GM23248 (cell line): ENCODE data around the gene TCAF1. TPM values are rescaled to one million over a fixed set of nuclear protein-coding genes. Genes with fewer than 3 reads are reported as not detected.

Experiments
- DNase-seq: peaks from one replicate; pipeline ENCODE4 v3.0.0-alpha.2; 2015
- H2AFZ ChIP-seq: fragments of 200-600 bp; sonication (generic); 2 replicates; pipeline ENCODE4 v1.6.1; 2016; ENCODE audit warnings: antibody characterized with exemption
- H3F3A ChIP-seq: fragments of 200-600 bp; sonication (generic); 2 replicates; pipeline ENCODE4 v1.6.1; 2016; ENCODE audit warnings: mild to moderate bottlenecking, antibody characterized with exemption, mixed run types; ENCODE audit not compliant: insufficient read depth
- H3K27ac ChIP-seq: fragments of 200-600 bp; sonication (generic); 2 replicates; pipeline ENCODE4 v1.5.1; 2016; ENCODE audit warnings: mild to moderate bottlenecking
- H3K27me3 ChIP-seq: fragments of 200-600 bp; sonication (generic); replicated peaks from 2 replicates; pipeline ENCODE4 v1.6.1; 2016; ENCODE audit warnings: mild to moderate bottlenecking; ENCODE audit not compliant: insufficient read depth
- H3K36me3 ChIP-seq: fragments of 200-600 bp; sonication (generic); 2 replicates; pipeline ENCODE4 v1.6.1; 2016; ENCODE audit warnings: low read depth, mild to moderate bottlenecking
- H3K4me1 ChIP-seq: fragments of 200-600 bp; sonication (generic); 2 replicates; pipeline ENCODE4 v1.6.1; 2016; ENCODE audit warnings: mild to moderate bottlenecking; ENCODE audit not compliant: insufficient read depth
- H3K4me2 ChIP-seq: fragments of 200-600 bp; sonication (generic); one replicate; pipeline ENCODE4 v1.6.1; 2016; ENCODE audit warnings: mild to moderate bottlenecking; ENCODE audit not compliant: unreplicated experiment
- H3K4me3 ChIP-seq: fragments of 200-600 bp; sonication (generic); 2 replicates; pipeline ENCODE4 v1.5.1; 2016; ENCODE audit warnings: mild to moderate bottlenecking
- H3K79me2 ChIP-seq: fragments of 200-600 bp; sonication (generic); 2 replicates; pipeline ENCODE4 v1.6.1; 2016; ENCODE audit warnings: mild to moderate bottlenecking; ENCODE audit not compliant: insufficient read depth
- H3K9ac ChIP-seq: fragments of 200-600 bp; sonication (generic); 2 replicates; pipeline ENCODE4 v1.6.1; 2016; ENCODE audit warnings: mild to moderate bottlenecking
- H3K9me2 ChIP-seq: fragments of 200-600 bp; sonication (generic); 2 replicates; pipeline ENCODE4 v1.6.1; 2016; ENCODE audit warnings: mixed run types, mild to moderate bottlenecking, moderate library complexity; ENCODE audit not compliant: insufficient read depth
- H3K9me3 ChIP-seq: fragments of 200-600 bp; sonication (generic); one replicate; pipeline ENCODE4 v1.6.1; 2017; ENCODE audit warnings: low read depth
- H4K20me1 ChIP-seq: fragments of 200-600 bp; sonication (generic); 2 replicates; pipeline ENCODE4 v1.6.0; 2016; ENCODE audit not compliant: insufficient read depth
- EZH2 ChIP-seq: fragments of 200-600 bp; sonication (generic); IDR thresholded peaks from 2 replicates; pipeline ENCODE4 v1.6.1; 2018; ENCODE audit warnings: antibody characterized with exemption, mild to moderate bottlenecking; ENCODE audit not compliant: insufficient read depth, poor library complexity, severe bottlenecking
- EZH2phosphoT487 ChIP-seq: fragments of 200-600 bp; sonication (generic); IDR thresholded peaks from 2 replicates; pipeline ENCODE4 v1.6.1; 2018; ENCODE audit warnings: antibody characterized with exemption, moderate library complexity, mild to moderate bottlenecking, low read depth; ENCODE audit not compliant: insufficient read depth
- WGBS, 2 experiments: methylation state at CpG; one replicate each; pipeline ENCODE4 v1.1.6; 2015 to 2017; ENCODE audit warnings: low lambda C conversion rate in 2 of 2, low coverage in 1 of 2; ENCODE audit errors: missing lambda C conversion rate in 2 of 2; 5-methylcytosine and 5-hydroxymethylcytosine counted together
- in situ Hi-C: fragments of 300-500 bp; cut with MboI; formaldehyde crosslinking; loops from 2 replicates; pipeline ENCODE4 v1.15.0; 2020
- polyA plus RNA-seq: library from polyadenylated mRNA; unstranded; fragments of >200 nt; fragmentation: Nextera tagmentation; extraction: Ambion mirVana; gene quantifications from 2 replicates; pipeline ENCODE4 v1.2.1, GENCODE V29; 2016
- total RNA-seq: library from RNA; depleted of rRNA; stranded (reverse); fragments of >200 nt; shearing (Covaris generic); gene quantifications from 2 replicates; pipeline ENCODE4 v1.2.3, GENCODE V29; 2014

The TCAF1 gene
- total and polyA plus RNA-seq, 2 experiments from 2014 or later, result 46.5 to 82.9 TPM

DNA sequence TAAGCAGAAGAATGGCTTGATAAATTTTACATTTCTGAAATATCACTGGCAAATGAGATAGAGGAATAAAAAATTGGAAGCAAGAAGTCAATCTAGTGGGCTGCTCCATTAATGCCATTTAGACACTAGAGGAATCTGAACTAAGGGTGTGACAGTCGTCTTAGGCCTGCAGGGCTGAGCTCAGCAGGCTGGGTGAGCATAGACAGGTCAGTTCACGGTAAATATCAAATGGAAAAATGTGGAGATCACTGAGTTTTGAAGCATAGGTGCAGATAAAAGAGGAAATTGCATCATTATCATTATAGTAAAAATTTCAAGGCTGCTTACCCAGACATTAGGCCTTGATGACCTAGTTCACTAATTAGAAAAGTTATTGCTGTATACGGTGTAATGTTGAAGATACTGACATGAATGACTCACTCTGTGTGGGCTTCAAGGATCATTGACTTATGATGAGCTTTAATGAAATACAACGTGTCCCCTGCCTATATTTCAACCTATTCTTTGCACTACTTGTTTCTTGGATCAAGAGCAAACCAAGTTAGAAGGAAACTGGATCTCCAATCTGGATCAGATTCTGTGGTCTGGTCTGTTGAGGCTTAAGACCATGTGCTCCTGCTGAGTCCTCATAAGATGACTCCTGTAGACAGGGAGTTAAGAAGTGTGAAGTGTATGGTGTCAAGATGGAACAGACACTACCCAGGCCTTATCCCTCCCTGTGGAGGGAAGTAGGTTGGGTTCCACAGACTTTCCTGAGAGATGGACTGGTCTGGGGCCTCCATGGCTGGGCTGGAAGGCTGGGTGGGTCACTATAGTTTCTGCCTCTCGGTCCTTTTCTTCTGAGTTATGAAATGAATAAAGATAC, 36.6 kb upstream of the TCAF1 start:
- Histone ChIP-seq H3K9me3 (no peaks in the 10 kb centered on the region), H3F3A (peaks cover 16% of the 10 kb centered on the region), H3K79me2 (no peaks in the 10 kb centered on the region), H2AFZ (no peak overlapping the region), H4K20me1 (no peaks in the 10 kb centered on the region), H3K4me1 (peaks cover 34% of the 10 kb centered on the region), H3K4me2 (no peak overlapping the region), H3K36me3 (no peaks in the 10 kb centered on the region), H3K4me3 (no peak overlapping the region), H3K9ac (no peak overlapping the region), H3K27ac (no peak overlapping the region), H3K9me2 (no peaks in the 10 kb centered on the region), H3K27me3 (no peaks in the 10 kb centered on the region)
- in situ Hi-C loops, result no loop called here
- 44 to 49% methylated on average over 5 of the region's 5 CpGs for WGBS, 2 experiments
- TF ChIP-seq EZH2phosphoT487 (no peak), EZH2 (no peak)
- DNase-seq, result no peak

DNA sequence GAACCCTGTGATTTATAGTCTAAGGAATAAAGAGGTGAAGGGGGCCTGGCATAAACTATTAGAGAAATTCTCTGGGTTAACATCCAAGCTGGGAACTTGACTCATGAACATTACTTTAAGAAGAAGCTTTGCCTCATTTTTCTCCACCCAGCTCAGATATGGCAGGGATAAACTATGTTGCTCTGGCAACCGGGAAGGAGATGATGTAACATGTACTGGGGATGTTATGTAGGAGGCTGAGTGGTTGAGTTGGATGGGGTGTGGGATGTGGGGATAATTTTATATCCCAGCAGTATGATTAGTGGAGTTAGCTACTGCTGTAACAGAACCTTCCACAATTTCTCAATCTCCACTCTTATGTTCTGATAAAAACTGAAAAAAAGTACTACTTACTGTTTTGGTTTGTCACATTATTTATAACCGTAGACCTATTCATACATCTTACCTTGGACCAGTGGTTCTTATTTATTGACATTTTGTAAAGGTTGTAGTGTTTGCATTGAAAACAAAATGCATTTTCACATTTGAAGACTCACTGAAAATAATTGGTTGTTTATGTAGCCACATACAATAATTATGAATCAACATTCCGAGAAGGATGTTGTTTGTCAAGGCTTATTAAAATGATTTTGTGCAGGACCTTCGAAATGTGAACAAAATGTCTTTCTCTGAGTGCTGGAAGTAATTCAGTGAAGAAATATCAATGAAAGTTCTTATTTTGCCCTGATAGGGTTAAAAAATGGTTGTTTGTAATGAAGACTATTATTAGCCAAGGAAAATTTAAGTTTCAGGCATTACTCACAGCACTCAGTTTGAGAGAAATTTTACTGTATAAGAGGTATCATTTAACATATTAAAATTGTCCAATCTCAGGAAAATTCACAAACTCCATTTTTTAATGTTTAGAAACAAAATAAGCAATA, 34.4 kb upstream of the TCAF1 start:
- H3K9ac ChIP-seq, result peak overlapping the region; percentile 50
- 25 to 35% methylated on average over 4 of the region's 4 CpGs for WGBS, 2 experiments
- peak overlapping the region; percentile 93 for H3K27ac ChIP-seq
- H4K20me1 ChIP-seq, result no peaks in the 10 kb centered on the region
- H3F3A ChIP-seq, result peaks cover 22% of the 10 kb centered on the region
- H3K9me3 ChIP-seq, result no peaks in the 10 kb centered on the region
- no peaks in the 10 kb centered on the region for H3K36me3 ChIP-seq
- H3K27me3 ChIP-seq, result no peaks in the 10 kb centered on the region
- in situ Hi-C loops, result no loop called here
- H3K4me1 ChIP-seq, result peaks cover 49% of the 10 kb centered on the region
- peak overlapping the region; percentile 14; the same call in 1 of the 2 replicates for H2AFZ ChIP-seq
- TF ChIP-seq EZH2, result no peak
- no peak for TF ChIP-seq EZH2phosphoT487
- DNase-seq, result peak; percentile 92
- H3K79me2 ChIP-seq, result no peaks in the 10 kb centered on the region
- peak overlapping the region; percentile 20 for H3K4me3 ChIP-seq
- H3K9me2 ChIP-seq, result no peaks in the 10 kb centered on the region
- H3K4me2 ChIP-seq, result peak overlapping the region; percentile 40

DNA sequence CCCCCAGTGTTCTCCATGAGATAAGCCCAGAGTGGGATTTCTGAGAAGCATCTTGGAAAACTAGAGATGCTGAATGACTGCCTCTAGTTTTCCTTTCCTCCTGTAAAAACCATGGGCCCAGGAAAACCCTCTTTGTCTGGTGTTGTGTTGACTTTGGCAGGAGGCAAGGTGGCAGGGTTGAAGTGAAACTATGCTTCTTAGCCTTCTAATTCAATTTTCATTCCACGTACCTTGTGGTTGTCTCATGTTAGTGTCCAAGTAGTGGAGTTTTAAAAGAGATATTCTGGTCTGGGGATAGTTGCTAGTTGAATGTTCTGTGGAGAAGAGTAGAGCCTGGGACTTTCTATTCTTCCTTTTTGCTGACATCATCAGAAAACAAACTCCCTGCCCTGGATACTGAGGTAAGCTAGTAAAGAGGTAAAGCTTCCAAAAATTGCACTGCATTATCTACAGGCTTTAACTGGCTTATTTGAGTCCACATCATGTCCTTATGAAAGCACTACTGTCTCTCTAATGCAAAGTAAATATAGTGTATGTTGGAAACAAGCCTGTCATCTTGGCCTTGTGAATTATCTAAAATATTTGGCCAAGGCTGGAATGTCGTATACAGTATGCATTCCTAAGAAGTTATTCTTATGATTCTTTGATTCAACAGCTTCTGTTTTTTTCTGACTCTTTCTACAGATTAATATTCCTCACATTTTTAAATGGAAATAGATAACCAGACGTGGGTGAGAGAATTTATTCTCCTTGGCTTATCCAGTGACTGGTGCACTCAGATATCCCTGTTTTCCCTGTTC, 32.8 kb upstream of the TCAF1 start, which contains the start of gene OR2F2:
TSS of gene OR2F2 (plus strand) at position 708 of the 800 bp plus-strand sequence. CDS start at position 708, 0 bp downstream.
- WGBS, 2 experiments, result 23 to 24% methylated on average over 3 of the region's 3 CpGs
- in situ Hi-C loops, result no loop called here
- no peak within 1 kb of the TSS for H3K4me3 ChIP-seq
- peak within 1 kb of the TSS; percentile 93 for H3K27ac ChIP-seq
- no peaks in the 10 kb centered on the region for H3K27me3 ChIP-seq
- H3K9me2 ChIP-seq, result no peaks in the 10 kb centered on the region
- TF ChIP-seq EZH2phosphoT487, result no peak
- H3K4me1 ChIP-seq, result peaks cover 52% of the 10 kb centered on the region
- H3K36me3 ChIP-seq, result no peaks in the 10 kb centered on the region
- no peaks in the 10 kb centered on the region for H4K20me1 ChIP-seq
- H3K79me2 ChIP-seq, result no peaks in the 10 kb centered on the region
- peaks cover 31% of the 10 kb centered on the region for H3F3A ChIP-seq
- H3K4me2 ChIP-seq, result peak within 1 kb of the TSS; percentile 40
- H3K9me3 ChIP-seq, result no peaks in the 10 kb centered on the region
- H2AFZ ChIP-seq, result peak within 1 kb of the TSS; percentile 11; the same call in 1 of the 2 replicates
- DNase-seq, result peak; percentile 73
- peak within 1 kb of the TSS; percentile 50 for H3K9ac ChIP-seq

DNA sequence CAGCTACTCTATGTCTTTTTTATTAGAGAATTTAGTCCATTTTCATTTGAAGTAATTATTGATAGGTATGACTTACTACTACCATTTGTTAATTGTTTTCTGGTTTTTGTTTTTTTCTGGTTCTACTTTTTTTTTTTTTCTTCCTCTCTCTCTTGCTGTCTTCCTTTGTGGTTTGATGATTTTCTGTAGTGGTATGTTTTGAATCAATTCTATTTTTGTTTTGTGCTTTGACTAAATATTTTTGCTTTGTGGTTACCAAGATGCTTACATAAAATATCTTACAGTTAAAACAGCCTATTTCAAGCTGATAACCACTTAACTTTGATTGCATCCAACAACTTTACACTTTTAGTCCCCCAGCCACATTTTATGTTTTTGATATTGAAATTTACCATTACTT, 29.8 kb upstream of the TCAF1 start:
- H3K4me3 ChIP-seq, result no peak overlapping the region
- H3K27me3 ChIP-seq, result no peaks in the 10 kb centered on the region
- in situ Hi-C loops, result no loop called here
- H3K4me2 ChIP-seq, result peak overlapping the region; percentile 39
- peaks cover 49% of the 10 kb centered on the region for H3K4me1 ChIP-seq
- no peak overlapping the region for H2AFZ ChIP-seq
- H3K27ac ChIP-seq, result peak overlapping the region; percentile 45
- no peak for TF ChIP-seq EZH2phosphoT487
- TF ChIP-seq EZH2, result no peak
- no peak overlapping the region for H3K9ac ChIP-seq
- H3K9me3 ChIP-seq, result no peaks in the 10 kb centered on the region
- H4K20me1 ChIP-seq, result no peaks in the 10 kb centered on the region
- H3K36me3 ChIP-seq, result no peaks in the 10 kb centered on the region
- H3K79me2 ChIP-seq, result no peaks in the 10 kb centered on the region
- H3K9me2 ChIP-seq, result no peaks in the 10 kb centered on the region
- peaks cover 36% of the 10 kb centered on the region for H3F3A ChIP-seq
- DNase-seq, result peak; percentile 62
